Measurements from ENCODE around the gene GALNTL6. TPM values are rescaled to one million over a fixed set of nuclear protein-coding genes. Genes with fewer than 3 reads are reported as not detected.
A peak's percentile ranks its signal among the peaks of the same experiment; 100 is the strongest.

Gene GALNTL6
- total RNA-seq, 1 donor, result under 0.01 TPM

- Histone ChIP-seq H3K36me3 (ENCODE audit: insufficient read depth, low read length) (no peaks in the 10 kb centered on the region), H3K4me2 (ENCODE audit: insufficient read depth, low read length) (no peak overlapping the region), H3K79me2 (ENCODE audit: insufficient read depth, low read length) (no peaks in the 10 kb centered on the region), H2AFZ (ENCODE audit: low read length) (no peak overlapping the region), H3K4me1 (ENCODE audit: insufficient read depth, low read length) (no peaks in the 10 kb centered on the region), H3K27me3 (ENCODE audit: insufficient read depth, low read length) (no peaks in the 10 kb centered on the region), H3K9me3 (ENCODE audit: low read depth, low read length) (no peaks in the 10 kb centered on the region), H3K27ac (ENCODE audit: low read depth, low read length) (no peak overlapping the region), H3K4me3 (ENCODE audit: insufficient read depth, low read length) (no peak overlapping the region), H4K20me1 (ENCODE audit: insufficient read depth, low read length) (no peaks in the 10 kb centered on the region)
- TF ChIP-seq, protein P1, sequence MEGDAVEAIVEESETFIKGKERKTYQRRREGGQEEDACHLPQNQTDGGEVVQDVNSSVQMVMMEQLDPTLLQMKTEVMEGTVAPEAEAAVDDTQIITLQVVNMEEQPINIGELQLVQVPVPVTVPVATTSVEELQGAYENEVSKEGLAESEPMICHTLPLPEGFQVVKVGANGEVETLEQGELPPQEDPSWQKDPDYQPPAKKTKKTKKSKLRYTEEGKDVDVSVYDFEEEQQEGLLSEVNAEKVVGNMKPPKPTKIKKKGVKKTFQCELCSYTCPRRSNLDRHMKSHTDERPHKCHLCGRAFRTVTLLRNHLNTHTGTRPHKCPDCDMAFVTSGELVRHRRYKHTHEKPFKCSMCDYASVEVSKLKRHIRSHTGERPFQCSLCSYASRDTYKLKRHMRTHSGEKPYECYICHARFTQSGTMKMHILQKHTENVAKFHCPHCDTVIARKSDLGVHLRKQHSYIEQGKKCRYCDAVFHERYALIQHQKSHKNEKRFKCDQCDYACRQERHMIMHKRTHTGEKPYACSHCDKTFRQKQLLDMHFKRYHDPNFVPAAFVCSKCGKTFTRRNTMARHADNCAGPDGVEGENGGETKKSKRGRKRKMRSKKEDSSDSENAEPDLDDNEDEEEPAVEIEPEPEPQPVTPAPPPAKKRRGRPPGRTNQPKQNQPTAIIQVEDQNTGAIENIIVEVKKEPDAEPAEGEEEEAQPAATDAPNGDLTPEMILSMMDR (IDR thresholded peaks at IDR 0.05; ENCODE audit: extremely low read depth, low read depth, low read length), result no peak
- no peak for DNase-seq (ENCODE audit: insufficient read length, low spot score, missing footprints)
Measured at GRCh38 chr4:172149329-172149728, 336.1 kb downstream of the GALNTL6 start.

GRCh38 chr4:172152284-172152683 is 339.1 kb downstream of the GALNTL6 start:
- Histone ChIP-seq H3K36me3 (ENCODE audit: insufficient read depth, low read length) (no peaks in the 10 kb centered on the region), H3K27ac (ENCODE audit: low read depth, low read length) (no peak overlapping the region), H3K27me3 (ENCODE audit: insufficient read depth, low read length) (no peaks in the 10 kb centered on the region), H3K79me2 (ENCODE audit: insufficient read depth, low read length) (no peaks in the 10 kb centered on the region), H3K4me1 (ENCODE audit: insufficient read depth, low read length) (no peaks in the 10 kb centered on the region), H2AFZ (ENCODE audit: low read length) (peak overlapping the region; percentile 22), H4K20me1 (ENCODE audit: insufficient read depth, low read length) (no peaks in the 10 kb centered on the region), H3K9me3 (ENCODE audit: low read depth, low read length) (no peaks in the 10 kb centered on the region), H3K4me3 (ENCODE audit: insufficient read depth, low read length) (no peak overlapping the region), H3K4me2 (ENCODE audit: insufficient read depth, low read length) (no peak overlapping the region)
- no peak for DNase-seq (ENCODE audit: insufficient read length, low spot score, missing footprints)
- TF ChIP-seq, protein P1 (IDR thresholded peaks at IDR 0.05; ENCODE audit: extremely low read depth, low read depth, low read length), result no peak

DNA sequence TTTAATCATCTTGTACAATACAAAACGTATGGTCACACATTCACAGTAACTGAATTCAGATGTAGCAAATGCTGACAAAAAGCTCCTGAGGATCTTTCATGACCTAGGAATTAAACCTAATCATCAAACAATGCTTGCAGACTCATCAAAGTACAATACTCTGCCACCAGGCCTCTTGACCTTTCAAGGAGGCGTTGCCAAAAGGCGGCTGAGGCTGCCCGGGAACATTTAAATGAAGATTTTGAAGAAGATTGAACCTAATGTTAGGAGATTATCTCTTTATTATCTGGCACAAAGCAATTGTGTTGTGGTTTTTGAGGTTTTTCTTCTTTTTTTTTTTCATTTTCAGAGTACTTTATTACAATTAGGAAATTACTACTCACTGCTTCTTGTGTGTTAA is 340.5 kb downstream of the GALNTL6 start:
- no peak overlapping the region for H2AFZ ChIP-seq (ENCODE audit: low read length)
- no peaks in the 10 kb centered on the region for H3K27me3 ChIP-seq (ENCODE audit: insufficient read depth, low read length)
- H4K20me1 ChIP-seq (ENCODE audit: insufficient read depth, low read length), result no peaks in the 10 kb centered on the region
- H3K4me3 ChIP-seq (ENCODE audit: insufficient read depth, low read length), result no peak overlapping the region
- peaks cover 2% of the 10 kb centered on the region for H3K9me3 ChIP-seq (ENCODE audit: low read depth, low read length)
- no peaks in the 10 kb centered on the region for H3K36me3 ChIP-seq (ENCODE audit: insufficient read depth, low read length)
- H3K79me2 ChIP-seq (ENCODE audit: insufficient read depth, low read length), result no peaks in the 10 kb centered on the region
- no peak overlapping the region for H3K4me2 ChIP-seq (ENCODE audit: insufficient read depth, low read length)
- H3K4me1 ChIP-seq (ENCODE audit: insufficient read depth, low read length), result no peaks in the 10 kb centered on the region
- no peak for DNase-seq (ENCODE audit: insufficient read length, low spot score, missing footprints)
- no peak overlapping the region for H3K27ac ChIP-seq (ENCODE audit: low read depth, low read length)
- TF ChIP-seq, protein P1 (IDR thresholded peaks at IDR 0.05; ENCODE audit: extremely low read depth, low read depth, low read length), result no peak

GRCh38 chr4:172155838-172156345 is 342.7 kb downstream of the GALNTL6 start:
- no peaks in the 10 kb centered on the region for H3K4me1 ChIP-seq (ENCODE audit: insufficient read depth, low read length)
- TF ChIP-seq, protein P1 (IDR thresholded peaks at IDR 0.05; ENCODE audit: extremely low read depth, low read depth, low read length), result no peak

More at GRCh38 chr4:172155838-172156345, 342.7 kb downstream of the GALNTL6 start:
- Histone ChIP-seq H3K4me3 (ENCODE audit: insufficient read depth, low read length) (no peak overlapping the region), H3K4me2 (ENCODE audit: insufficient read depth, low read length) (no peak overlapping the region), H3K79me2 (ENCODE audit: insufficient read depth, low read length) (no peaks in the 10 kb centered on the region), H2AFZ (ENCODE audit: low read length) (no peak overlapping the region), H4K20me1 (ENCODE audit: insufficient read depth, low read length) (no peaks in the 10 kb centered on the region), H3K27me3 (ENCODE audit: insufficient read depth, low read length) (no peaks in the 10 kb centered on the region), H3K36me3 (ENCODE audit: insufficient read depth, low read length) (no peaks in the 10 kb centered on the region), H3K27ac (ENCODE audit: low read depth, low read length) (no peak overlapping the region), H3K9me3 (ENCODE audit: low read depth, low read length) (peaks cover 2% of the 10 kb centered on the region)
- no peak for DNase-seq (ENCODE audit: insufficient read length, low spot score, missing footprints)

Measured in osteoblast (primary cell).